ENCODE measurements around the gene CNNM4.
"Not testable (repeated sequence)": the region's sequence is repeated elsewhere in the genome, so short reads cannot be mapped to it uniquely, and the experiment has no call there.

The CNNM4 gene

DNA sequence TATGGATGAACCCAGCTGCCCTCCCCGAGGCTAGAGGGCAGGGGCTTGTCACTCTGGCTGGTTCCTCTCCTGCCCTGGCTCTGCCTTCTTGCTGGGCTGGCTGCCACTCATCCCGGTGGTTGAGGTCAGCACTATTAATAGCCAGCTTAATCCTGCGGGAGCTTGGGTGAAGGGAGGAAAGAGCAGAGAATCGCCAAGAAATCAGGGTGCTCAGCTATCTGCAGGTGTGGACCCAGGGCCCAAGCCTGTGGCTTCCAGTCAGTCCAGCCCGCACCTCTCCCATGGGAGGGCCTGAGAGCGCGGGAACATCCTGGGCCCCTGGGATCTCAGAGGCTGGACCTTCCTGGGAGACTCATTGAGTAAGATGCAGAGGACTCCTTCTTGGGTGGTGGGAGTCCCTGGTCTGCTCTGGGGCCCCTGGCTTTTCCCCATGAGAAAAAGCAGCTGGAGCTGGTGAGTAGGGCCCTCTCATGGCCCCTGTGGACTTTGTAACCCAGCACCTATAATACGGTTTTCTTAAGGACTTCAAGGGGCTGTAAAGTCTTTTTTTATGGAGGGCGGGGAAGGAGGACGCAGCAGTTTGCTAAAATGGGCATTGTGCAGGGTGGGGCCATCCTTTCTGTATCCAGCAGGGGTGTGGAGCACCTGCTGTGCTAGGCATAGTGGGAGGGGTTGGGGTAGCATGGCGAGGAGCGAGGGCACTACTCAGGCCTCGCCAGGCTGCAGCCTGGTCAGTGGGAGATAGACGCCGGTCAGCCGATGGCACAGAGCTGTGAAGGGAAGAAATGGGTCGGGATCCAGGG is 27.9 kb downstream of the CNNM4 start:
- DNase-seq (ENCODE audit: insufficient read length, low spot score) (no peak), FAIRE-seq (no peak)

DNA sequence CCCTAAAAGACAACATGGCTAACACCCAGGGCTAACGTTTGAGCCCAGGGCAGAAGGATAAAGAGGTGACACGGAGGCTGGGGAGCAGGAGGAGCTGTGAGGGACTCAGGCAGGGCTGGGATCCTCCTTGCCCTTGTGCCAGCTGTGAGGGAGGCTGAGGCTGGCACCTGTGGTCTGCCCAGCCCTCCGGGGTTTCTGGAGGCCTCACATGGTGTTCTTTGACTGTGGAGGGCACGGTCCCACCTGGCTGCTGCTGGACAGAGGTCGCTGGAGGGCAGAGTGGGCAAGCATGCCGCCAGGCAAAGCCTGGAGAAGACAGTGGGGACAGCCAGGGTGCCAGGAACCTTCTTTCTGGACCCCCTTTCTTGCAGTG is 28.5 kb downstream of the CNNM4 start:
- no peak for DNase-seq (ENCODE audit: insufficient read length, low spot score)
- no peak for FAIRE-seq

DNA sequence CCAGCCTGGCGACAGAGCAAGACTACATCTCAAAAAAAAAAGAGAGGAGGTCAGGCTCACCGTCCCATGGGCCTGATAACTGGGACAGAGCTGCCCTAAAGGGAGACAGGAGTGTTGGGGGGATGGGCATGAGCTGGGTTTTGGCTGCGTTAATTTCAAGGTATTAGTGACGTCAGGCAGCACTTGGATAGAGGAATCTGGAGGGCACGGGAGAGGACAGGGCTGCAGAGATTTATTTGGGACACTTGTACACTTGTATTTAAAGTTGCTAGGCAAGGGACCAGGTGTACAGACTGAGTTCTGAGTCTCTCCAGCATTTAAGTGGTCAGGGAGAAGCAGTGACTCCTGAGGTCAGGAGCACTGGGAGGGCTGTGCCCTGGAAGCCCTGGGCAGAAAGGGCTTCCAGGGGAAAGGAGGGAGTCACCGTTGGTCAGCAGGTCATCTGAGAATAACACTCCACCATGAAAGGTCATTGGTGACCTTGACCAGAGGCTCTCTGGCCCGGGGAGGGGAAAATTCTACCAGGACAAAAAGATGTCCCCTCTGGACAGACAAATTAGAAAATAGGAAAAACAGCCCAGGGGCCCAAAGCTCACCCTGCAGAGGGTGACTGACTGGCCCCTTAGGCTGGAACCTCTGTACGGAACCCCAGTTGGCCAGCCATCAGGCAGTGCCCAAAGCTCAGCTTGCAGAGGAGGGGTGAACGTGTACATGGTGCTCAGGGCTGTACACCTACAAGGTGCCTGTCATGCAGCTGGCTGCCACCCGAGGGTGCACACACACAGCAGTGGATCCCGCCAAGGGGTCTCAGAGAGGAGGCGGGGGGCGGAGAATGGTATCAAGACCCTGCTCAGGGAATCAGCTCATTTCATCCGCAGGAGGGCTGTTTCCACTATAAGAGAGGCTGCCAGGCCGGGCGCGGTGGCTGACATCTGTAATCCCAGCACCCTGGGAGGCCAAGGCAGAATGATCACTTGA is 32.4 kb downstream of the CNNM4 start:
- FAIRE-seq (no peak), DNase-seq (ENCODE audit: insufficient read length, low spot score) (no peak)

DNA sequence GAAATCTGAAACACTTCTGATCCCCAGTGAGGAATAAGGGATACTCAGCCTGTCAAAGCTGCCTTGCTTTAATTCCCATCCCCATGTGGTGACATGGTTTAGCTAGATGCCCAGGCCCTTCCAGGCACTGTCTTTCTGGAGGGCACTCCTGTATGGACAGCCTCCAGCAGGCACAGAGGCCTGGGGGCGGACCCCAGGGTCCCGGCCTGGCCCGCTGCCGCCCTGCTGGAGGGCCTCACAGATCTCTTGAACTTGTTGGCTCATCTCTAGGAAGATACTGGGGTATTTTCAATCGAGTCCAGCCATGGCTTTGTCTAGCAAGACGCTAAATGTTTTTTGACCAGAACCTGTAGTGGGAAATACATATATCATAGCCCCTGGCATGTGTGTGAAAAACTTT is 34.4 kb downstream of the CNNM4 start:
- FAIRE-seq (no peak), DNase-seq (ENCODE audit: insufficient read length, low spot score) (no peak)

DNA sequence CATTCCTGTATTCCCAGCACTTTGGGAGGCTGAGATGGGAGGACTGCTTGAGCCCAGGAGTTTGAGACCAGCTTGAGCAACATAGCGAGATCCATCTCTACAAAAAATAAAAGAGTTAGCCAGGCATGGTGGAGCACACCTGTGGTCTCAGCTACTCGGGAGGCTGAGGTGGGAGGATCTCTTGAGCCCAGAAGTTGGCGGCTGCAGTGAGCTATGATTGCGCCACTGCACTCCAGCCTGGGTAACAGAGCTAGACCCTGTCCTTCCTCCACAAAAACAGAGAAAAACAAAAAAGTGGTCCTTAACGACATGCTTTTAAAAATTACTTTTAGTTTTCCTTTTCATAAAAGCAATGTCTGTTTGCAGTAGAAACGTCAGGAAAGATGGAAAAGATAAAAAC is 35.8 kb downstream of the CNNM4 start:
- not testable (repeated sequence) for DNase-seq (ENCODE audit: insufficient read length, low spot score); FAIRE-seq

DNA sequence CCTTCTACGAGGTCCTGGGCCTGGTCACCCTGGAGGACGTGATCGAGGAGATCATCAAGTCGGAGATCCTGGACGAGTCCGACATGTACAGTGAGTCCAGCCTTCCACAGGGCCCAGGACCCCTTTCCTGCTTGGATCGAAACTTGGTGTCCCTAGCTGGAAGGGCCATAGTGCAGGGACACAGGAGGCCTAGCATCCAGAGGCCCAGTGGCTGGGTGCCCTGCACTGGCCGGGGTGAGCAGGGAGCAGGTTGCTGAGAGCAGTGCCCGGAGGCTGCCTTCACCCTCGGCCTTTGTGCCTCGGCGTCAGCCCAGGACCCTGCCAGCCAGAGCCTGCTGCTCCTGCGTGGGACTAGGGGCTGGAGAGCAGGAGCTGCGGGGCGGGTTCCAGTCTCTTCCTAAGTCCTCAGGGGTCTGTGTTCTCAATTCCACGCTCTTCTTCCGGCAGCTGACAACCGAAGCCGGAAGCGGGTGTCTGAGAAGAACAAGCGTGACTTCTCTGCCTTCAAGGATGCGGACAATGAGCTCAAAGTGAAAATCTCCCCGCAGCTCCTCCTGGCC is 36.4 kb downstream of the CNNM4 start:
- FAIRE-seq (no peak), DNase-seq (ENCODE audit: insufficient read length, low spot score) (no peak)

DNA sequence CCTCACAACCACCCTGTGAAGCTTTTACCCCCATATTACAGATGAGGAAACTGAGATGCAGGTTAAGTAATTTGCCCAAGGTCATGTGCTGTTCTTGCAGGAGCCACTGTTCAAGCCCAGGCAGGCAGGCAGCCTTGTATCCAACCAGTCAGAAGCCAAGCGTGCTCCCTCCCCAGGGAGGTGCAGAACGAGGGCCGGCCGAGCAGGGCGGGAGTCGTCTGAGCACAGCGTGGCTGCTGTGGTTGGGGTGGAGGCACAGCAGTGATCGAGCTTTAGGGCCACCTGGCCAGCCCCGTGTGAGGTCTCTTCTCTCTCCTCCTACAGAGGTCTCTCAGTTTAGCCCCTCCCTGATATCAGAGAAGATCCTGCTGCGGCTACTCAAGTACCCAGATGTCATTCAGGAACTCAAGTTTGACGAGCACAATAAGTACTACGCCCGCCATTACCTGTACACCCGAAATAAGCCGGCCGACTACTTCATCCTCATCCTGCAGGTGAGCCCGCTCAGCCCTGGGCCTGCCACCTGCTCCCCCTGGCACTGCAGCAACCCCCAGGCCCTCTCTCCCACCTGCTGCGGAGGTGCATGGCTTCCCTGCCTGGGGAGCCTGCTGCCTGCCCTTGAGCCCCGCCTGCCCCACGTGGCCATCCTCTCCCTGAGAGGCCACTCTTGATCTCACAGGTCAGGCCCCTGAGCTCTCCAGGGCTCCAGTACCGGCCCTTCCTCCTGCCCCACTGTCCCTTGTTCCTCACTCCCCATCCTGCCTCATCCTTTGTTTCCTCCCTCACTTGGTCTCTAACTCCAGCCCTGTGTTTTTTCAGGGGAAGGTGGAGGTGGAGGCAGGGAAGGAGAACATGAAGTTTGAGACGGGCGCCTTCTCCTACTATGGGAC is 38.3 kb downstream of the CNNM4 start:
- DNase-seq (ENCODE audit: insufficient read length, low spot score) (no peak), FAIRE-seq (no peak)

DNA sequence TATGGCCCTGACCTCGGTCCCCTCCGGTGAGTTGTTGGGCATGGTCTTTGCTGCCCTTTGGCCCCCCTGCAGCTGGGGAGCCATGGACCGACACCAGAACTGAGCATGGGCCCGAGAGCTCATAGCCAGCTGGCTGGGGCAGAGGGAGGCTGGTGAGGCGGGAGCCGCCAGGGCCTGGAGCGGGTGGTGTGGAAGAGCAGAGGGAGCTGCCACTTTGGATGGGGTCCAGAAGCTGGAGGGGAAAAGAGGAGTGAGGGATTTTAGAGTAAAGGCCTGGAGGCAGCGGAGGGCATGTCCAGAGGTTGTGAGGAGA is 38.9 kb downstream of the CNNM4 start:
- DNase-seq (ENCODE audit: insufficient read length, low spot score) = no peak
- FAIRE-seq = no peak

DNA sequence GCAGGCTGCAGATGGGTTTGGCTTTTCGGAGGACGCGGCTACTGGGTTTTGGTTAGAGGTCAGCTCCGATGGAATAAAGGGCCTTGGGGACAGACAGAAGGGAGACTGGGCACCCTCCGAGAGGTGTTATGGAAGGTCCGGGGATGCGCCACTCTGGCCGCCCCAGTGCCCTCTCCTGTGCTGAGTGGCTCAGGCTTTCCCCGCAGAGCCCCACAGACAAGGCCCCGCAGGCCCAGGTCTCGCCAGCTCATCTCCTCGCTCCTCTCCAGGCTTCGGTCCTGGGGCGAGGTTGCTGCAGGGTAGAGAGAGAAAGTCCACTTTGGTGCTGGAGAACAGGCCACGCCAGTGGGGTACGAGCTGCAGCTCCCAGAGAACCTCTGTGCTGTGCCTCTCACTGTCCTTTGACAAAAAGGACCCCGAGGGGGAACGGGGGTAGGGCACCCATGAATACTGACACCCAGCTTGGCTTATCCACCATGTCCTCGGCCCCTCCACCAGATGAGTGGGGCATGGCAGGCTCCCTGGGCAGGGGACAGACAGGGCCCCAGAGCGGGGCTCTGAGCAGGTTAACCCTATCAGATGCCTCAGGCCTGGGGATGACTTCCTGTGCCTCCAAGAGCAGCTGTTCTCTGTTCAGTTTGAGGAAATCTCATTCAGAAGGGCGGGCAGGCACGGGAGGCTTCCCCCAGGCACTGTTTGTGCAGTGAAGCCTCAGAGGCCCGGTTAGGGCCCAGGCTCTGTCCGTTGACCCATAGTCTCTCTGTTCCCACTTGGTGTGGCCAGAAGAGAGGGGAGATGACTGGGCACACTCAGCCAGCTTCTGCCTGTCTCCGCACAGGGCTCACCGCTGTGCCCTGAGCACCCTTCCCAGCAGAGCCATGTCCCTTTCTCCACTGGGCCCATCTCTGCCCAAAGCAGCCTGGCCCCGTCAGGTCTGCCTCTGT is 39.6 kb downstream of the CNNM4 start:
- FAIRE-seq = peak; percentile 40
- no peak for DNase-seq (ENCODE audit: insufficient read length, low spot score)

DNA sequence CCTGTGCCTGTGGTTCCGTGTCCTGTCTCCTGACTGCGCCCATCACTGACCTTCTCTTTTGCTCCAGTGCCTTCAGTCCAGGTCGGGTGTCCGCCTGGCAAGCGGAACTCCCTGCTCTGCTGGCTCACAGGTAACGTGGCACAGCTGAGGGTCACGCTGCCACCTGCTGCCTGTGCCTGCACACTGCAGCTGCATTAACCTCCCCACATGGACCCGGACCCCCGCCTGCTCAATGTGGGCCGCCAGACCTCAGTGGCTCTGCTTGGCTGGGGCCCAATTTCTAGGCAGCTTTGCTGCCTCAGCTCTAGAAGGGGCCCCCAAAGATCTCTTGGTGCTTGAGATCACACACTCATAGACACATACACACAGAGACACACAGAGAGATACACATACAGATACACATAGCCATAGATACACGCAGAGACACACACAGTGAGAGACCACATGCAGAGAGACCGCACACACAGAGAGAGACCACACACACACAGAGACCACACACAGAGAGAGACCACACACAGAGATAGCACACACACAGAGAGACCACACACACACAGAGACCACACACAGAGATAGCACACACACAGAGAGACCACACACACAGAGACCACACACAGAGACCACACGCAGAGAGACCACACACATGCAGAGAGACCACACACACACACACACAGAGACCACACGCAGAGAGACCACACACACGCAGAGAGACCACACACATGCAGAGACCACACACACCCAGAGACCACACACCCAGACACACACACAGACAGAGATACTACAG is 40.5 kb downstream of the CNNM4 start:
- DNase-seq (ENCODE audit: insufficient read length, low spot score) = peak; percentile 96
- peak; percentile 96 for FAIRE-seq

DNA sequence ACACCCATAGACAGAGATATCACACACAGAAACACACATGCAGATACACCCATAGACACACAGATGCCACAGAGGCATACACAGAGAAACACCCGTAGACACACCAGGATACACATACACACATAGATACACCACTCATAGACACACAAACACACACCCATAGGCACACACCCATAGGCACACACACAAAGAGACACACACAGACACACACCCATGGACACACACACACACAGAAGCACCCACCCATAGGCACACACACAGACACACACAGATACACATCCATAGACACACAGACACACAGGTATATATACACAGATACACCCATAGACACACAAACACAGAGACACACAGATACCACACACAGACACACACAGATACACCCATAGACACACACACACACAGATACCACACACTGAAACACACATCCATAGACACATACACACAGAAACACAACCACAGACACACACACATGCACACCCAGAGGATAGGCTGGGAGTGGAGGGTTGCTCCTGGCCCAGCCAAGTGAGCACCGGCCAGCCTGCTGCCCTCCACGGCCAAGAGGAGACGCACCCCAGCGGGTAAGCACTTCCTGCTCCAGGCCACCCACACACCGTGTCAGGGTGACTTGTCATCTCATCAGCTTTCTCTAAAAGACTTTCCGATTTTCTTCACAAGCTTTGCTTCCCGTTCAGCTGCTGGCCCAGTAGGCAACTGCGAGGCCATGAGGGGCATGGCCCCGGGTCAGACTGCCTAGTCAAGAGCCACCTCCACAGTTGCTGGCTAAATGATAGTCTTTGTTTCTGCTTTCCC is 41.3 kb downstream of the CNNM4 start:
- DNase-seq (ENCODE audit: insufficient read length, low spot score) (no peak), FAIRE-seq (peak; percentile 48)

DNA sequence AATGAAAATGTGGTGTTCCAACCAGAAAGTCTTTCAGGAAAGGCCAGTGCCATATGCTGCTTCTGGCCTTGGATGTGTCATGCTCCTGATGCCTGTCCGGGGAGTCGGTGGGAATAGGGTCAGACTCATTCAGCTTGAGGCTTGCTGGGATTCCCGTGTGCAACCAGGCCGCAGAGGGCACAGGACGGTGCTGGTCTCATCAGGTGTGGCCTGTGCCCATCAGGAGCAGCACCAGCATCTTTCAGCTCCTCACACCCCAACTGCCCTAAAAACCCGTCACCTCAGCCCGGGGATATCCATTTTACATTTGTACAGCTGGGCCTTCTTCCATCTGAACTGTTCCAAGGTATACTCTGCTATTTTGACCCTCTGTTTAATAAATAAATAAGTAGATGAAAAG is 42.0 kb downstream of the CNNM4 start:
- no peak for DNase-seq (ENCODE audit: insufficient read length, low spot score)

DNA sequence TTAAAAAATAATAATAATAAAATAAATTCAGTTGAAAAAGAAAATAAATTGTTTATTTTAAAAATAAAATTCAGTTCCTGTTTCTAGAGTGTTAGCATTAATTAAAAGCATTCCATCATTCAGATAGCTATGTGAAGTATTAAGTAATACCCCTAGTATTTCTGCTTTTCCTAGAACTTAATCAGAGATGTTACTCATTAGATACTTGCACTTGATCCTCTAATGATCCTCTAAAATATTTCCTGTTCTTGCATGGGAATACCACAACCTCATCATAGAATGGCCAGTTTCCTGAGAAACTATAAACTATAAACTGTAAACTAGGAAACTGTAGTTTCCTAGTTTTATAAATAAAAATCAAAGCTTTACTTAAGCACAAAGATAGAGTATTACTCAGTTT is 44.3 kb downstream of the CNNM4 start:
- no peak for FAIRE-seq
- DNase-seq (ENCODE audit: insufficient read length, low spot score) = no peak

More for the DNA sequence above, 42.0 kb downstream of the CNNM4 start:
- no peak for FAIRE-seq

DNA sequence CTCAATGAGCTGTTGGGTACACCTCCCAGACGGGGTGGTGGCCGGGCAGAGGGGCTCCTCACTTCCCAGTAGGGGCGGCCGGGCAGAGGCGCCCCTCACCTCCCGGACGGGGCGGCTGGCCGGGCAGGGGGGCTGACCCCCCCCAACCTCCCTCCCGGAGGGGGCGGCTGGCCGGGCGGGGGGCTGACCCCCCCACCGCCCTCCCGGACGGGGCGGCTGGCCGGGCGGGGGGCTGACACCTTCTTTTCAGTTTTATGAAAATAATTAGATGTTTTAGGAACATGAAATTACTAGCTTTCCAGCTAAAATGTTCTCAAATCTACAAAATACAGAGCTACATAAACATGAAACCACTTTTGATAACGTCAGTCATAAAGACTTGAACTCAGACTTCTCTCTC is 45.2 kb downstream of the CNNM4 start:
- not testable (repeated sequence) for FAIRE-seq; DNase-seq (ENCODE audit: insufficient read length, low spot score)

DNA sequence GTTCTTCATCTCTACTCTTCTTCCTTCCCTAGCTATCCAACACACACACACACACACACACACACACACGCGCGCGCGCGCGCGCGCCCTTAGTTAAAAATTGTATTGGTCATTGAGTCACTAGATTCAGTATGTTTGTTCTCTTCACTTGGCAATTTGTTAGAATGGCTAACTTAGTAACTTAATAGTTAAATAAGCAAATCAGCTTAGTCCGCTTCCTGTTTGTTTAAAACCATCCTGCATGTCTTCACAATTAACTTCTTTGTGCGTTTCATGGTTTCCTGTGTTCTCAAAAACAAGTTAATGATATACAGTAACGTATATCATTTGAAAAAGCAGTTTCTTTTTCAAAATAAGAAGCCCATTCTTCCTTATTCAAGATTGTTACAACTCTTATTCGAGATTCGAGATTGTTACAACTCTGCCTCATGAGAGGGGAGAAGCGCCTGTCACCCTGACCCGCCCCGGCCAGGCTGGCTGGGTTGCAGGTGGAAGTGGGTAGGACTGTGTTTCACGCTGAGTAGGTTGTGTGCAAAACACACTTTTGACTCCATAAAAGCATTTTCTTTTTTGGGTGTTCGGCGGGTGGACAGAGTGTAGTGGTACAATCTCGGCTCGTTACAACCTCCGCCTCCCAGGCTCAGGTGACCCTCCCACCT is 45.9 kb downstream of the CNNM4 start:
- DNase-seq (ENCODE audit: insufficient read length, low spot score) (peak; percentile 66), FAIRE-seq (peak; percentile 91)

DNA sequence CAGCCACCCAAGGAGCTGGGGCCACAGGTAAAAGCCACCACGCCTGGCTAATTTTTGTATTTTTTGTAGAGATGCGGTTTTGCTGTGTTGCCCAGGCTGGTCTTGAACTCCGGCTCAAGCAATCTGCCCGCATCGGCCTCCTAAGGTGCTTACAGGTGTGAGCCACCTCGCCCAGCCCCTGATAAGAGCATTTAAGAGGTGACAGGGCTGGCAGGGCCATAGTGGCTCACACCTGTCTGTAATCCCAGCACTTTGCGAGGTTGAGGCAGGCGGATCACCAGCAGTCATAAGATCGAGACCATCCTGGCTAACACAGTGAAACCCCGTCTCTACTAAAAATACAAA is 46.4 kb downstream of the CNNM4 start:
- FAIRE-seq (peak; percentile 31), DNase-seq (ENCODE audit: insufficient read length, low spot score) (no peak)

DNA sequence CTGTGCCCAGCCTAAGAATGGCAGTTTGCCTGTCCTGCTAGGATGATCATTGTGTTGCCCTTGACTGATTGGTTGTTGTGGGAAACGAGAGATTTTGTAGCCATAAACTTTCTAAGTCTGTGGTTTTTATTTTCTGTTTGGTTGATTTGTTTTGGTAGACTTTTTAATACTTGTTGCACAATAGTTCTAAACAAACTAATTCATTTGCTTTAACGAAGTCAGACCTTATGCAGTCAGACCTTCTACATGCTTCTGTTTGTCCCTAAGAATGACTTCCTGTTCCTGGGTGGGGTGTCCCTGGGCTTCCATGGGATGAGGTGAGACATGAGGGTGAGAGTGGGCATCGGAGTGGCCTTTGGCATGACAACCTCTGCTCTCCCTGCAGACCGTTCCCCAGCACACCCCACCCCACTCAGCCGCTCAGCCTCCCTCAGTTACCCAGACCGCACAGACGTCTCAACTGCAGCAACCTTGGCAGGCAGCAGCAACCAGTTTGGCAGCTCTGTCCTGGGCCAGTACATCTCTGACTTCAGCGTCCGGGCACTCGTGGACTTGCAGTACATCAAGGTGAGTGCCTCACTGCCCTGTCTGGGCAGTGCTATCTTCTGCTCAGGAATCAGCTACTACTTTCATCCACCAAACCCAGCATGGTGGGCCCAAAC is 47.6 kb downstream of the CNNM4 start:
- DNase-seq (ENCODE audit: insufficient read length, low spot score) (no peak), FAIRE-seq (no peak)
